ENCODE results near the gene RBFA.

Gene RBFA

DNA sequence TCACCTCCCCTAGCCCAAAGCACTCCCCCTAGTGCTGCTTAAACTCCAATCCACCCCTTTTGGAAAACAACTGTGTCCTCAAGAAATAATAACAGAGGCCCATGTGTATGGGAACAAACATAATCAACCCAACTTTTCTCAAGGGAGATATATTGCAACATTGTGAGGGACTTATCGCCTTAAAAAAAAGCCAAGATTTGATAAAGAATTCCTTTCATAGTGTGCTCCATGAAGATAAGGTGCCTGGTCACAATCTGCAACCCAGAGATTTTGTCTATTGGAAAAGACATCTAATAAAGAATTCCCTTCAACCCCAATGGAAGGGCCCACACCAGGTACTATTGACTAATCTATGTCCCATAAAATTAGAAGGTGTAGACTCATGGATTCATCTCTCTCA lies 4.5 kb upstream of the RBFA start:
- H3K27ac ChIP-seq (ENCODE audit: low read depth, low read length), result no peak overlapping the region
- peaks cover 7% of the 10 kb centered on the region; the same call in 1 of the 2 replicates for H3K4me1 ChIP-seq (ENCODE audit: control insufficient read depth, insufficient read depth, low read length)
- H3K36me3 ChIP-seq (ENCODE audit: control insufficient read depth, insufficient read depth, low read length), result no peaks in the 10 kb centered on the region
- no peak overlapping the region for H3K4me3 ChIP-seq (ENCODE audit: low read depth, low read length)
- no peak overlapping the region for H3K9ac ChIP-seq (ENCODE audit: low read depth, low read length)
- H3K9me3 ChIP-seq (ENCODE audit: control insufficient read depth, insufficient read depth, low read length), result peaks cover 14% of the 10 kb centered on the region
- H3K27me3 ChIP-seq (ENCODE audit: control insufficient read depth, insufficient read depth, low read length), result peaks cover 4% of the 10 kb centered on the region; the same call in 1 of the 2 replicates

DNA sequence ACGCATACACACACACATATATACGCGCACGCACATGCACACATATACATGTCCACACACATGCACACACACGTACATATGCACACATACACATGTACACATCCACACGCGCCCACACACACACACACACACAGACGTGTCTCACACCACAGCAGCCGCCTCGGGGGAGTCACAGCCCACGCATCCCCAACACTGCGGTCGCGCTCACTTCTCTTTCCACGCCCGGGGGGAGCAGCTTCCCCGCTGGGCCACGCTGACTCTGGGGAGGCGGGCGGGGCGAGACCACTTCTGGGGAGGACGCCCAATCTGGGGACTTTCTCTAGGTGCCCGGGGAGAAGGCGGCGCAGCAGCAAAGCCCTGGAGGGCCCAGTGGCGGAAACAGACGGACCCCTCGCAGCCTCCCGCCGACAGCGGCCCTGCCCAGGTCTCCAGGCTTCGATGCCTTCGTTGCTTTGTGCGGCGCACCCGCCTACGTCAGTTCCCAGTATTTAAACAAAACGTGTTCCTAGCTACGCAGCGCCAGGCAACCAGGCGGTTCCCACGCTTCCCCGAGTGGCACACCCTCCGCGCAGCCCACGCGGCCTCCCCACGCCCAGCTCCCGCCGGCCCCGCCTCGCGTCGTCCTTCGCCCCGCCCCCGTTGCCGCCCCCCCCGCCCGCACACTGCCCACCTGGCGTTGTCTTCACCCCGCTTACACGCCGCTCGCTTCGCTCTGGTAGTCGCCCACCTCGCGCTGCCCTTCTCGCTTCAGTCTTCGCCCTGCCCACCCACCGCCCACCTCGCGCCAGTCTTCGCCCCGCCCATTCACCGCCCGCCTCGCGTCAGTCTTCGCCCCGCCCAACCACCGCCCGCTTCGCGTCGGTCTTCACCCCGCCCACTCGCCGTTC lies 810 bp upstream of the RBFA start:
- peaks cover 11% of the 10 kb centered on the region; the same call in 1 of the 2 replicates for H3K4me1 ChIP-seq (ENCODE audit: control insufficient read depth, insufficient read depth, low read length)
- H3K9me3 ChIP-seq (ENCODE audit: control insufficient read depth, insufficient read depth, low read length), result no peaks in the 10 kb centered on the region
- H3K36me3 ChIP-seq (ENCODE audit: control insufficient read depth, insufficient read depth, low read length), result peaks cover 9% of the 10 kb centered on the region
- H3K4me3 ChIP-seq (ENCODE audit: low read depth, low read length), result peak overlapping the region; percentile 84
- peak overlapping the region; percentile 52; the same call in 1 of the 2 replicates for H3K9ac ChIP-seq (ENCODE audit: low read depth, low read length)
- peaks cover 4% of the 10 kb centered on the region; the same call in 1 of the 2 replicates for H3K27me3 ChIP-seq (ENCODE audit: control insufficient read depth, insufficient read depth, low read length)
- peak overlapping the region; percentile 86 for H3K27ac ChIP-seq (ENCODE audit: low read depth, low read length)

DNA sequence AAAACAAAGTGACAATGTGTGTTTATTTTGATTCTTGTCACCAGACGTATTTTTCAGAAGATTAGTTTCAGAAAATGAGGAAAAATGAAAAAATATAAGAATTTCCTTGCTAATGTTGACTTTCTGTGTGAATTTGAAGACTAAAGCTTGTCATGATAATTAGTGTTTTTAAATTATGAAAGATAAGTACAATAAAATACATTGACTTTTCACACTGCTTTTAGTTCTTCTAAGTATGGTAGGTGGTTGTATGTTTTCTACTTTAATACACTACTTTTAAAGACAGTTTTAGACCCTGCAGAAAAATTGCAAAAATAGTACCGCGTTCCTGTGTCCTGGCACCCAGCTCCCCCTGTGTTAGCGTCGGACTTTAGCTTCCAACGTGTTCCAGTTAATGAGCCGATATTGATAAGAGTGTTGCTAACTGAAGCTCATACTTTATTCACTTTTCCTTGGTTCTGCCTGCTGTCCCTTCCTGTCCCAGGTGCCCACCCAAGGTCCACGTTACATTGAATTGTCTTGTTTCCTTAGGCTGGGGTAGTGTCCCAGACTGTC lies 695 bp downstream of the RBFA start:
- Histone ChIP-seq H3K27me3 (ENCODE audit: control insufficient read depth, insufficient read depth, low read length) (peaks cover 4% of the 10 kb centered on the region; the same call in 1 of the 2 replicates), H3K27ac (ENCODE audit: low read depth, low read length) (peak overlapping the region; percentile 96), H3K36me3 (ENCODE audit: control insufficient read depth, insufficient read depth, low read length) (peaks cover 22% of the 10 kb centered on the region), H3K4me1 (ENCODE audit: control insufficient read depth, insufficient read depth, low read length) (peaks cover 11% of the 10 kb centered on the region; the same call in 1 of the 2 replicates), H3K4me3 (ENCODE audit: low read depth, low read length) (peak overlapping the region; percentile 83), H3K9me3 (ENCODE audit: control insufficient read depth, insufficient read depth, low read length) (no peaks in the 10 kb centered on the region), H3K9ac (ENCODE audit: low read depth, low read length) (peak overlapping the region; percentile 82)

DNA sequence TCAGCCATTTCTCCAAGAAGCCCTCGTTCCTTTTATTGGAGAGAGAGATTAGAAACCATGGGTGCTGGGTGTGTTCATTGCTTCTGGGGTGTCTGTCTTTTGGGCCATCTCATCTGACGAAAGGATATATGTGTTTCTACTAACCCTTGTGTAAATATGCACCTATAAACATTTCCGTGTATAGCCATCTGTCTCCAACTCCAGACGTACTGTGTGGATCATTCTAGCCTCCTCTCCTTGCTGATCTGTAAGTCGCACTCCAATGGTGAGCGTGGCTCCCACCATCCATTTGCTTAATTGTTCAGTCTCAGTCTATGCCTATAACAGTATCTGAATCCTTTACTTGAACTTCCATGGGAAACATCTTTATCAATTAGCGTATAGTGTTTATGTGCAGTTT lies 1.8 kb downstream of the RBFA start:
- peak overlapping the region; percentile 83; the same call in 1 of the 2 replicates for H3K4me3 ChIP-seq (ENCODE audit: low read depth, low read length)
- H3K9ac ChIP-seq (ENCODE audit: low read depth, low read length), result no peak overlapping the region

DNA sequence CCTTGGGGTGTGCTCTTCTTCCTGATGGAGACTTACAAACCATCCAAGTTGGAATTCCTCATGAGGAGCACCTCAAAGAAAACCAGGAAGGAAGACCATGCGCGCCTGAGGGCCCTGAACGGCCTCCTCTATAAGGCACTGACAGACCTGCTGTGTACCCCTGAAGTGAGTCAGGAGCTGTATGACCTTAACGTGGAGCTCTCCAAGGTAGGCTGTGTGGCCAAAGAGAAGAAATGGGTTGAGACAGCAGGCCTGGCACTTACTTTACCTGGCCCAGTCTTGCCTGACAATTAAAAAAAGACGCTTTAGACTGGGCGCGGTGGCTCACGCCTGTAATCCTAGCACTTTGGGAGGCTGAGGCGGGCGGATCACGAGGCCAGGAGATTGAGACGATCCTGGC lies 3.1 kb downstream of the RBFA start:
- Histone ChIP-seq H3K4me3 (ENCODE audit: low read depth, low read length) (no peak overlapping the region), H3K27me3 (ENCODE audit: control insufficient read depth, insufficient read depth, low read length) (peaks cover 4% of the 10 kb centered on the region; the same call in 1 of the 2 replicates), H3K27ac (ENCODE audit: low read depth, low read length) (no peak overlapping the region), H3K4me1 (ENCODE audit: control insufficient read depth, insufficient read depth, low read length) (peaks cover 11% of the 10 kb centered on the region; the same call in 1 of the 2 replicates), H3K9ac (ENCODE audit: low read depth, low read length) (no peak overlapping the region), H3K36me3 (ENCODE audit: control insufficient read depth, insufficient read depth, low read length) (peaks cover 34% of the 10 kb centered on the region), H3K9me3 (ENCODE audit: control insufficient read depth, insufficient read depth, low read length) (no peaks in the 10 kb centered on the region)

More for the DNA sequence above, 1.8 kb downstream of the RBFA start:
- peaks cover 4% of the 10 kb centered on the region; the same call in 1 of the 2 replicates for H3K27me3 ChIP-seq (ENCODE audit: control insufficient read depth, insufficient read depth, low read length)
- H3K27ac ChIP-seq (ENCODE audit: low read depth, low read length), result no peak overlapping the region
- no peaks in the 10 kb centered on the region for H3K9me3 ChIP-seq (ENCODE audit: control insufficient read depth, insufficient read depth, low read length)
- H3K36me3 ChIP-seq (ENCODE audit: control insufficient read depth, insufficient read depth, low read length), result peaks cover 26% of the 10 kb centered on the region
- H3K4me1 ChIP-seq (ENCODE audit: control insufficient read depth, insufficient read depth, low read length), result peaks cover 11% of the 10 kb centered on the region; the same call in 1 of the 2 replicates

DNA sequence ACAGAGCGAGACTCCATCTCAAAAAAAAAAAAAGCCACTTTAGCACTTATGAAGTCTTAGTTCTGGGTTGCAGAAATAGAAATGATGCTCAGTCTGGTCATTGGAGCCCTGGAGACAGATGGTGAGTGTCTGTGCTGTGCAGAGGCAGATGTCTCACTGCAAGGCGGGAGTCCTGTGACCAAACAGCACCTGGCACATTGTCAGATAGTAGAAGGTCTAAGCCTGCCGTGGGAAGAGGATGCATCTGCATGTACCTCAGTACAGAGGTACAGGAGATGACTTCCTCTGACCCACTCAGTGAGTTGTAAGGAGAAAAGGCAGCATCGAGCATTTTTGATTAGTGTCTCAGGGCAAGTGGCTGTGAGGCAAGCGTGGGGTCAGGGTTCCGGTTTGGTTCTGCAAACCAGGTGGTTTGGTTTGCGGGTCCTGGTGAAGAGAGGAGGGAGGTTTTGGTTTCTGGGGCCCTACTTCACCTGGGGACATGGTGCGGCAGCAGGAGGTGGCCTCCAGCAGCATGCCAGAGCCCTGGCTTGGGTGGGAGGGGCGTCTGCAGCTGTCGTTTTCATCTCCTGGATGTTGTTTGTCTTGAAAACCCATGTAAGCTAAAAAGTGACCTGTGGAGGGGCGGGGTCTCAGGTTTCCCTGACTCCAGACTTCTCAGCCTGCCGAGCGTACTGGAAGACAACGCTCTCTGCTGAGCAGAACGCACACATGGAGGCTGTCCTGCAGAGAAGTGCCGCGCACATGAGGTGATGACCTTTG lies 3.8 kb downstream of the RBFA start:
- Histone ChIP-seq H3K36me3 (ENCODE audit: control insufficient read depth, insufficient read depth, low read length) (peaks cover 40% of the 10 kb centered on the region), H3K9me3 (ENCODE audit: control insufficient read depth, insufficient read depth, low read length) (no peaks in the 10 kb centered on the region), H3K27me3 (ENCODE audit: control insufficient read depth, insufficient read depth, low read length) (no peaks in the 10 kb centered on the region), H3K27ac (ENCODE audit: low read depth, low read length) (no peak overlapping the region), H3K9ac (ENCODE audit: low read depth, low read length) (no peak overlapping the region), H3K4me3 (ENCODE audit: low read depth, low read length) (no peak overlapping the region), H3K4me1 (ENCODE audit: control insufficient read depth, insufficient read depth, low read length) (peaks cover 6% of the 10 kb centered on the region; the same call in 1 of the 2 replicates)

DNA sequence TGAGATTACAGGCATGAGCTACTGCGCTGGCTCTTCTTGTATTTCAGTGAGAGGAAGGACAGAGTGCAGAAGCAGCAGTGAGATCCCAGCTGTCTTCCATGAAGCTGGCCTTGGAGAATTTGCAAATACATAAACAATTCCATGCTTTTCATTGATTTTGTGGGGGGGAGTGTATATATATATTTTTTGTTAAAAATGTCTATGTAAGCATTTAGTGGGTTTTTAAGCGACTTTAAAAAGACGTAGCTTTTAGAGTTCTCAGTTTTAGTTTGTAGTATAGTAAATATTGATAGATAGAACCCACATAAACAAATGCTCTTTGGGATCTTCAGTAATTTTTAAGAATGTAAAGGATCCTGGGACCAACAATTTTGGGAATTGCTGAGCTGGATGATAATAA lies 6.3 kb downstream of the RBFA start:
- no peak overlapping the region for H3K4me3 ChIP-seq (ENCODE audit: low read depth, low read length)
- H3K27ac ChIP-seq (ENCODE audit: low read depth, low read length), result no peak overlapping the region
- H3K27me3 ChIP-seq (ENCODE audit: control insufficient read depth, insufficient read depth, low read length), result no peaks in the 10 kb centered on the region
- H3K36me3 ChIP-seq (ENCODE audit: control insufficient read depth, insufficient read depth, low read length), result peaks cover 60% of the 10 kb centered on the region
- H3K9ac ChIP-seq (ENCODE audit: low read depth, low read length), result no peak overlapping the region
- H3K4me1 ChIP-seq (ENCODE audit: control insufficient read depth, insufficient read depth, low read length), result 0 out of 2 replicates have a peak, but pooled peaks cover 4% of the 10 kb centered on the region
- no peaks in the 10 kb centered on the region for H3K9me3 ChIP-seq (ENCODE audit: control insufficient read depth, insufficient read depth, low read length)

DNA sequence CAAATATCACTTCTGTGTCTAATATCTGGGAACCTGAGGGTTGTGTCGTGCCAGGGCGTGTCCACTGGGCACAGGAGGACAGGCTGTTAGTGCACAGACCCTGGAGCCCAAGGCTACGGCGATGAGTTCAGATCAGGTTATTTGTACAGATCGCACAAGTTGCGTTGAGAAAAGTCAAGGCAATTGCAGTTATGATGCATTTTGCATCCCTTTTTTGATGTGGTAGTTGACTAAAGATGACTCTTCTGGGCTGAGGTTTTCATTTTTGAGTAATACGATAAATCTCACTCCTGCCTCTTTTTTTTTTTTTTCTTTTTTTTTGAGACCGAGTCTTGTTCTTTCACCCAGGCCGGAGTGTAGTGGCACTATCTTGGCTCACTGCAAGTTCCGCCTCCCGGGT lies 7.2 kb downstream of the RBFA start:
- H3K4me3 ChIP-seq (ENCODE audit: low read depth, low read length), result no peak overlapping the region
- H3K27me3 ChIP-seq (ENCODE audit: control insufficient read depth, insufficient read depth, low read length), result no peaks in the 10 kb centered on the region
- no peak overlapping the region for H3K9ac ChIP-seq (ENCODE audit: low read depth, low read length)
- H3K9me3 ChIP-seq (ENCODE audit: control insufficient read depth, insufficient read depth, low read length), result no peaks in the 10 kb centered on the region
- H3K4me1 ChIP-seq (ENCODE audit: control insufficient read depth, insufficient read depth, low read length), result no peaks in the 10 kb centered on the region
- H3K36me3 ChIP-seq (ENCODE audit: control insufficient read depth, insufficient read depth, low read length), result peaks cover 69% of the 10 kb centered on the region
- no peak overlapping the region for H3K27ac ChIP-seq (ENCODE audit: low read depth, low read length)

DNA sequence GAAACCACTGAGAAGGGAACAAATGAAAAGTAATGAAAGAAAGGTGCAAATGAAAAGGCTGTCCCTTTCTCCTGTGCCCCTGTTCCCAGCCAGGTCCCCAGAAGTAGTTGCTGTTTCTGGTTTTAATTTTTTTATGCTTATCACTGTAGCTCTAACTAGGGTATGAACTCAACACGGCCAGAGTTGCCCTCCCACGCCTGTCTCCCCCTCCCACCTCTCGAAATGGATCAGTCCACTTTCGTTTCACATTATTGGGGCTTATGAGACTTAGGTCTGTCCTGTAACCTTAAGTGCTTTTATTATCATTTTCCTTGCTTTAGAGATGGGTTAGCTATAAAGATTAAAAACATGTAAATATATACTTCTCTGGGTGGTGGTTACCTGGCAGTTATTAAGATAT lies 8.6 kb downstream of the RBFA start:
- H3K9me3 ChIP-seq (ENCODE audit: control insufficient read depth, insufficient read depth, low read length), result no peaks in the 10 kb centered on the region
- no peaks in the 10 kb centered on the region for H3K27me3 ChIP-seq (ENCODE audit: control insufficient read depth, insufficient read depth, low read length)
- H3K4me3 ChIP-seq (ENCODE audit: low read depth, low read length), result no peak overlapping the region
- no peak overlapping the region for H3K27ac ChIP-seq (ENCODE audit: low read depth, low read length)
- H3K4me1 ChIP-seq (ENCODE audit: control insufficient read depth, insufficient read depth, low read length), result no peaks in the 10 kb centered on the region
- peaks cover 70% of the 10 kb centered on the region for H3K36me3 ChIP-seq (ENCODE audit: control insufficient read depth, insufficient read depth, low read length)
- no peak overlapping the region for H3K9ac ChIP-seq (ENCODE audit: low read depth, low read length)

DNA sequence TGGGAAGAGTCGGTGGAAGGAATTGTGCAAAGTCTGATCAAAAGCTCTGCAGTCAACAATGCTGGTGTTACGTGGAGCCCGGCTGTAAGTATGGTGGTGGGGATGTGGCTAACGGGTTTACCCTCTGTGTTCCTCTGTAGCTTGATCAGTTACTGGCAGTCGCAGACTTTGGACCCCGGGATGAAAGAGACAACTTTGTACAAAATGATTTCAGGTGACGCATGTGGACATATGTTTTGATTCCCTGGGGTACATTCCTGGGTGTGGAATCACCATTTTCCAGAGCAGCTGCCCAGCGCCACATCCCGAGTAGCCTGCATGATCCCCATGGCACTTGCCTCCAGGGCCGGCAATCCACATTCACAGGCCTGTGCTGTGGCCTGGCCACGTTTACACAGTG lies 9.8 kb downstream of the RBFA start:
- Histone ChIP-seq H3K9me3 (ENCODE audit: control insufficient read depth, insufficient read depth, low read length) (peaks cover 6% of the 10 kb centered on the region; the same call in 1 of the 2 replicates), H3K27ac (ENCODE audit: low read depth, low read length) (no peak overlapping the region), H3K36me3 (ENCODE audit: control insufficient read depth, insufficient read depth, low read length) (peaks cover 68% of the 10 kb centered on the region)

More for the DNA sequence above, 9.8 kb downstream of the RBFA start:
- Histone ChIP-seq H3K4me3 (ENCODE audit: low read depth, low read length) (no peak overlapping the region), H3K9ac (ENCODE audit: low read depth, low read length) (no peak overlapping the region), H3K27me3 (ENCODE audit: control insufficient read depth, insufficient read depth, low read length) (no peaks in the 10 kb centered on the region), H3K4me1 (ENCODE audit: control insufficient read depth, insufficient read depth, low read length) (no peaks in the 10 kb centered on the region)
